Measurements from ENCODE around the gene GPR42. TPM values are rescaled to one million over a fixed set of nuclear protein-coding genes. Genes with fewer than 3 reads are reported as not detected.

Gene GPR42
- total and polyA plus RNA-seq, 10 of the 15 experiments (the other 5 are each of a cell fraction or from before 2014, with no cell fraction given): 0.13 TPM; not detected in 9

DNA sequence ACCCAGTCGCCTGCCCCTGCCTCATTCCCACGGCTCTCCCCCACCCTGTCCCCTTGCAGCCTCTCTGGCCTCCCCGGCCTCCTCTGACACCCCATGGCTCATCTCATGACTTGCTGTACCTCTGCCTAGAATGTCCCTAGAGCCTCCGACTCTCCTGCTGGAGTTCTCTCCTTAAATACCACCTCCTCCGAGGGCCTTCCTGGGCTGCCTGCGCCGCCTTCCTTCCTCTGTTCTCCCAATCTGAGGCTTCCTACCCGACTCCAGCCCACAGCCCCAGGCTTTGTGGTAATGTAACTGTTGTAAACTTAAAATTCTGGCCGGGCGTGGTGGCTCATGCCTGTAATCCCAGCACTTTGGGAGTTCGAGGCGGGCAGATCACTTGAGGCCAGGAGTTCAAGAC lies 27.7 kb downstream of the GPR42 start:
- intact Hi-C loops (cut with micrococcal nuclease; ENCODE audit: unreplicated experiment) (no loop called here), in situ Hi-C loops (cut with MboI) (no loop called here)
- 75% methylated on average over 12 of the region's 12 CpGs for WGBS (ENCODE audit: insufficient coverage, insufficient replicate concordance, low lambda C conversion rate, missing lambda C conversion rate)
- Histone ChIP-seq H3K36me3 (ENCODE audit: control insufficient read depth in 2 of 2, insufficient read depth in 2 of 2, low read length in 1 of 2) (no peaks in the 10 kb centered on the region), H3K27ac (ENCODE audit: control insufficient read depth, insufficient read depth) (no peak overlapping the region), H3K27me3 (replicated peaks in 1 of 2; ENCODE audit: control insufficient read depth in 2 of 2, insufficient read depth in 2 of 2, low read length in 1 of 2) (no peaks in the 10 kb centered on the region), H3K4me2 (ENCODE audit: control insufficient read depth, insufficient read depth) (no peak overlapping the region), H3K9ac (ENCODE audit: control insufficient read depth, insufficient read depth, low read length) (no peak overlapping the region), H4K20me1 (ENCODE audit: control insufficient read depth, insufficient read depth) (no peaks in the 10 kb centered on the region), H3K79me2 (ENCODE audit: control insufficient read depth, insufficient read depth, low read length) (no peaks in the 10 kb centered on the region), H3K9me3 (replicated peaks; ENCODE audit: control insufficient read depth, insufficient read depth, low read length) (no peaks in the 10 kb centered on the region), H2AFZ (ENCODE audit: control insufficient read depth, low read depth, low read length) (no peak overlapping the region), H3K4me1 (ENCODE audit: control insufficient read depth, insufficient read depth, low read length) (peaks cover 24% of the 10 kb centered on the region), H3K4me3 (no peak overlapping the region)
- ChIA-PET SMC1A (ENCODE audit: uncharacterized antibody, unreplicated experiment) (interaction anchor here (10.6 to 10.8 kb wide), 2 partner anchors 18 to 21 kb away, joined by 110 to 152 read pairs; no protein-coding TSS in a partner anchor), RAD21 (ENCODE audit: unreplicated experiment) (interaction anchor here (1.1 kb wide), 1 partner anchor 71 kb away, joined by 3 read pairs; no protein-coding TSS in a partner anchor), CTCF (no interaction called here), POLR2A (interaction anchor here (0.6 kb wide), 1 partner anchor 105 kb away, joined by 3 read pairs; no protein-coding TSS in a partner anchor)
- ATAC-seq: no peak
- BruUV-seq (replicated peaks): no TSS peak
- no peak for DNase-seq (ENCODE audit: low read depth, low spot score)
- no peak for FAIRE-seq
- TF ChIP-seq SPI1 (IDR thresholded peaks at IDR 0.05; ENCODE audit: borderline replicate concordance, insufficient read depth, low read depth, low read length) (no peak), CBX5 (IDR thresholded peaks at IDR 0.05; ENCODE audit: low read depth) (no peak), ASH2L (IDR thresholded peaks at IDR 0.05; ENCODE audit: borderline replicate concordance, low read depth) (no peak), ZNF207 (IDR thresholded peaks at IDR 0.05; ENCODE audit: borderline replicate concordance) (no peak), HCFC1 (IDR thresholded peaks at IDR 0.05; ENCODE audit: low read length) (no peak), BMI1 (IDR thresholded peaks at IDR 0.05; ENCODE audit: borderline replicate concordance) (no peak), JUNB (IDR thresholded peaks at IDR 0.05) (no peak), E2F8 (IDR thresholded peaks at IDR 0.05; ENCODE audit: low read depth, partially characterized antibody) (no peak), IRF5 (IDR thresholded peaks at IDR 0.05; ENCODE audit: borderline replicate concordance) (no peak), HDAC2 (IDR thresholded peaks at IDR 0.05) (no peak), CREB1 (IDR thresholded peaks at IDR 0.05; ENCODE audit: low read depth) (no peak)
- TF ChIP-seq, protein P1, sequence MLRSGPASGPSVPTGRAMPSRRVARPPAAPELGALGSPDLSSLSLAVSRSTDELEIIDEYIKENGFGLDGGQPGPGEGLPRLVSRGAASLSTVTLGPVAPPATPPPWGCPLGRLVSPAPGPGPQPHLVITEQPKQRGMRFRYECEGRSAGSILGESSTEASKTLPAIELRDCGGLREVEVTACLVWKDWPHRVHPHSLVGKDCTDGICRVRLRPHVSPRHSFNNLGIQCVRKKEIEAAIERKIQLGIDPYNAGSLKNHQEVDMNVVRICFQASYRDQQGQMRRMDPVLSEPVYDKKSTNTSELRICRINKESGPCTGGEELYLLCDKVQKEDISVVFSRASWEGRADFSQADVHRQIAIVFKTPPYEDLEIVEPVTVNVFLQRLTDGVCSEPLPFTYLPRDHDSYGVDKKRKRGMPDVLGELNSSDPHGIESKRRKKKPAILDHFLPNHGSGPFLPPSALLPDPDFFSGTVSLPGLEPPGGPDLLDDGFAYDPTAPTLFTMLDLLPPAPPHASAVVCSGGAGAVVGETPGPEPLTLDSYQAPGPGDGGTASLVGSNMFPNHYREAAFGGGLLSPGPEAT (IDR thresholded peaks at IDR 0.05; ENCODE audit: low read depth): no peak
- TF ChIP-seq, protein P2, sequence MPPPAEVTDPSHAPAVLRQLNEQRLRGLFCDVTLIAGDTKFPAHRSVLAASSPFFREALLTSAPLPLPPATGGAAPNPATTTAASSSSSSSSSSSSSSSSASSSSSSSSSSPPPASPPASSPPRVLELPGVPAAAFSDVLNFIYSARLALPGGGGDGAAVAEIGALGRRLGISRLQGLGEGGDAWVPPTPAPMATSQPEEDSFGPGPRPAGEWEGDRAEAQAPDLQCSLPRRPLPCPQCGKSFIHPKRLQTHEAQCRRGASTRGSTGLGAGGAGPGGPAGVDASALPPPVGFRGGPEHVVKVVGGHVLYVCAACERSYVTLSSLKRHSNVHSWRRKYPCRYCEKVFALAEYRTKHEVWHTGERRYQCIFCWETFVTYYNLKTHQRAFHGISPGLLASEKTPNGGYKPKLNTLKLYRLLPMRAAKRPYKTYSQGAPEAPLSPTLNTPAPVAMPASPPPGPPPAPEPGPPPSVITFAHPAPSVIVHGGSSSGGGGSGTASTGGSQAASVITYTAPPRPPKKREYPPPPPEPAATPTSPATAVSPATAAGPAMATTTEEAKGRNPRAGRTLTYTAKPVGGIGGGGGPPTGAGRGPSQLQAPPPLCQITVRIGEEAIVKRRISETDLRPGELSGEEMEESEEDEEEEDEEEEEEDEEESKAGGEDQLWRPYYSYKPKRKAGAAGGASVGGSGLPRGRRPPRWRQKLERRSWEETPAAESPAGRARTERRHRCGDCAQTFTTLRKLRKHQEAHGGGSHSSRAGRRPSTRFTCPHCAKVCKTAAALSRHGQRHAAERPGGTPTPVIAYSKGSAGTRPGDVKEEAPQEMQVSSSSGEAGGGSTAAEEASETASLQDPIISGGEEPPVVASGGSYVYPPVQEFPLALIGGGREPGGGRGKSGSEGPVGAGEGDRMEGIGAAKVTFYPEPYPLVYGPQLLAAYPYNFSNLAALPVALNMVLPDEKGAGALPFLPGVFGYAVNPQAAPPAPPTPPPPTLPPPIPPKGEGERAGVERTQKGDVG (CRISPR knock-in tag; IDR thresholded peaks at IDR 0.05): no peak
- TF ChIP-seq, protein P3, sequence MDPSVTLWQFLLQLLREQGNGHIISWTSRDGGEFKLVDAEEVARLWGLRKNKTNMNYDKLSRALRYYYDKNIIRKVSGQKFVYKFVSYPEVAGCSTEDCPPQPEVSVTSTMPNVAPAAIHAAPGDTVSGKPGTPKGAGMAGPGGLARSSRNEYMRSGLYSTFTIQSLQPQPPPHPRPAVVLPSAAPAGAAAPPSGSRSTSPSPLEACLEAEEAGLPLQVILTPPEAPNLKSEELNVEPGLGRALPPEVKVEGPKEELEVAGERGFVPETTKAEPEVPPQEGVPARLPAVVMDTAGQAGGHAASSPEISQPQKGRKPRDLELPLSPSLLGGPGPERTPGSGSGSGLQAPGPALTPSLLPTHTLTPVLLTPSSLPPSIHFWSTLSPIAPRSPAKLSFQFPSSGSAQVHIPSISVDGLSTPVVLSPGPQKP (IDR thresholded peaks at IDR 0.05; ENCODE audit: low read depth, low read length): no peak

Measured in GM12878 (cell line).